Esophagus muscularis mucosa (tissue), 4 donors: Measurements from ENCODE around the gene TBC1D13. TPM values are rescaled to one million over a fixed set of nuclear protein-coding genes. Genes with fewer than 3 reads are reported as not detected.
A peak's percentile ranks its signal among the peaks of the same experiment; 100 is the strongest.

Source experiments
- DNase-seq: peaks from one replicate; pipeline ENCODE4 v3.0.0-alpha.2; 2017; ENCODE audit errors: extremely low spot score
- H3K27ac ChIP-seq, 4 donors: fragments of 200-600 bp; sonication (generic); replicated peaks in 1 of 4; 1 replicate in 3 of 4; 2 replicates in 1 of 4; pipeline ENCODE4 v1.5.1; 2016 to 2019; ENCODE audit warnings: mild to moderate bottlenecking in 1 of 4
- H3K27me3 ChIP-seq, 4 donors: fragments of 200-600 bp; sonication (generic); one replicate each; pipeline versions ENCODE4 v1.5.1 to v1.6.0; 2016 to 2019
- H3K36me3 ChIP-seq, 4 donors: fragments of 200-600 bp; sonication (generic); one replicate each; pipeline ENCODE4 v1.5.1; 2016 to 2019
- H3K4me1 ChIP-seq, 4 donors: fragments of 200-600 bp; sonication (generic); one replicate each; pipeline ENCODE4 v1.5.1; 2016 to 2019
- H3K4me3 ChIP-seq, 4 donors: fragments of 200-600 bp; sonication (generic); 1 replicate in 2 of 4; 2 replicates in 2 of 4; pipeline ENCODE4 v1.5.1; 2016 to 2019; ENCODE audit warnings: mild to moderate bottlenecking in 4 of 4, moderate library complexity in 1 of 4
- H3K9me3 ChIP-seq, 4 donors: fragments of 200-600 bp; sonication (generic); 1 replicate in 3 of 4; 2 replicates in 1 of 4; pipeline ENCODE4 v1.5.1; 2016 to 2019
- CTCF ChIP-seq, 3 experiments: fragments of 200-600 bp in 2 of 3; fragments of 450-650 bp in 1 of 3; sonication (generic) in 2 of 3; IDR thresholded peaks; one replicate each; pipeline ENCODE4 v1.5.1; 2017 to 2019; ENCODE audit warnings: antibody characterized with exemption in 3 of 3, mild to moderate bottlenecking in 2 of 3, moderate library complexity in 1 of 3
- EP300 ChIP-seq: sonication (generic); formaldehyde crosslinking; IDR thresholded peaks from one replicate; pipeline ENCODE4 v1.6.1; 2017; ENCODE audit warnings: antibody characterized with exemption
- POLR2A ChIP-seq: fragments of 450-650 bp; IDR thresholded peaks from one replicate; pipeline ENCODE4 v1.6.1; 2017; ENCODE audit warnings: antibody characterized with exemption, moderate library complexity, mild to moderate bottlenecking, low read depth
- POLR2AphosphoS5 ChIP-seq, 2 donors: sonication (generic); formaldehyde crosslinking; IDR thresholded peaks; one replicate each; pipeline ENCODE4 v1.6.1; 2017; ENCODE audit warnings: antibody characterized with exemption in 2 of 2
- WGBS: methylation state at CpG from one replicate; pipeline ENCODE4 v1.1.5; 2018; 5-methylcytosine and 5-hydroxymethylcytosine counted together
- intact Hi-C: fragments of 100-400 bp; cut with DNase I; formaldehyde crosslinking; loops from one replicate; pipeline ENCODE4 v1.15.1; 2023
- total RNA-seq, 4 donors: library from RNA; depleted of rRNA; stranded (reverse); fragments of >200 nt; gene quantifications; one replicate each; pipeline versions ENCODE4 v1.1.0 to v1.2.1, GENCODE V29; 2016

The TBC1D13 gene
- 10 to 100 TPM; 12.4 to 20.8 (median 16.1) TPM for total RNA-seq

DNA sequence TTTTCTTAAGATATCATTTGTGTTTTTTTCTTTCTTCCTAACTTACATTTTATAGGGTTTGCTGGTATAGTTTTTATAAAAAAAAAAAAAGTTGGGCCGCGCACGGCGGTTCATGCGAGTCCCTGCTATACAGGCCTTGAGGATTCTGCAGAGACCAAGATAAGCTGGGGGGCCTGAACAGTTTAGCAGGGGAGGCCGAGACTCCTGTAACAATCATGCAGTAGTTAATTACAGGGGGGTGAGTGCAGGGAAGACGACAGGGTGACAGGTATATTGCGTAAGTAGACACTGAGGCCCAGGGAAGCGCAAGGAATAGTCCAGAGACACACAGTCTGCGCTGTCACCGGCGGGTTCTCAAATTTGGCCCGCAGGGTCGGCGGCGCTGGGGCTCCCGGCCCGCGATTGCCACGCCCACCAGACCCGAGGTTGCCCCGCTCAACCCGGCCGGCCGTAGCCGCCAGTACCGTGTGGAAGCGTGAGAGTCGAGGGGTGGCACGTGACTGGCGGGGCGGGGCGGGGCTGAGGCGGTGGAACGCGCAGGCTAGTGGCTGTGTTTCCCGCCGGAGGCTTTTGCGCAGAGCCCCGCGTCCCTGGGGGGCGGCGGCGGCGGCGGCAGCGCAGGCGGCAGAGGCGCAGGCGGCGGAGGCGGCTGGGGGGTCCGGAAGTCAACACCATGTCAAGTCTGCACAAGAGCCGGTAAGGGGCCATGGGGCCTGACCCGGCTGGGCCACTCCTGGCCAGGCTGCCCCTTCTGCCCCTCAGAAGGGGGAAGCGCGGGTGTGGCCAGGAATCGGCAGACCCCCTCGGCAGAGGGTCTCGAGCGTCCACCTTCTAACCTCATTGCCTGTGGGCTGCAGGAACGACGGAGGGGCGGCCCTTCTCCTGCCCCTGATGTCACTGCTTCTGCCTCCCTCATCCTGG, at the start of gene TBC1D13:
TSS of gene TBC1D13 (plus strand) at position 573 of the 921 bp plus-strand sequence. CDS start at position 674, 101 bp downstream.
- 19% methylated on average over 25 of the region's 64 CpGs for WGBS
- Histone ChIP-seq H3K27me3 (no peaks in the 10 kb centered on the region), H3K27ac (peak within 1 kb of the TSS; percentile 85 to 88 (median 86)), H3K36me3 (peaks cover 5 to 33% (median 24%) of the 10 kb centered on the region in 4 donors), H3K4me3 (peak within 1 kb of the TSS; percentile 93 to 100 (median 98)), H3K4me1 (peaks cover 5 to 40% (median 35%) of the 10 kb centered on the region in 4 donors), H3K9me3 (no peaks in the 10 kb centered on the region)
- intact Hi-C loops, result loop anchor here (2.0 kb wide), 1 partner anchor 84 kb away; the partner anchor contains the start of gene PKN3
- peak; percentile 98 for DNase-seq
- TF ChIP-seq CTCF (IDR thresholded peaks at IDR 0.05), result peak in 1 of 3 experiments; percentile 33
- no peak for TF ChIP-seq POLR2A
- no peak for TF ChIP-seq EP300
- TF ChIP-seq POLR2AphosphoS5 (IDR thresholded peaks at IDR 0.05), result peak; percentile 83 to 88

DNA sequence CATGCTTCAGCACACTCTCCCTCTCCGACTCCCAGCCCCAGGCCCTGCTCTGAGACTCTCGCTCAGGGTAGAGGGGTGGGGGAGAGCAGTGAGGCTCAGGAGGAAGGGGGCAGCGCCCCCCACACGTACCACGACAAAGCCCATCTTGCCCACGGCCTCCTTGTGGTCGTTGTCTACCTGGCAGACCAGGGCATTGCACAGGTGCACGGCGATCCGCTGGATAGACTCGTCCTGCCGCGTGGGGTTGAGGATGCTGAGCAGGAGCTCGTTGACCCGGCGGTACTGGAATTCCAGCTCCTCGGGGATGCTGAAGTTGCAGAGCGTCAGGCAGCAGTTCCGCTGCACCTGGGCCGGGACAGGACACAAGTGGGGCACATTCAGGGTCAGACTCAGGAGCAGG, 44.7 kb upstream of the TBC1D13 start:
- 80% methylated on average over 11 of the region's 20 CpGs for WGBS
- Histone ChIP-seq H3K9me3 (no peaks in the 10 kb centered on the region), H3K27ac (no peak overlapping the region), H3K27me3 (no peaks in the 10 kb centered on the region), H3K4me3 (no peak overlapping the region), H3K36me3 (peaks cover 25 to 78% (median 64%) of the 10 kb centered on the region in 4 donors), H3K4me1 (no peaks in the 10 kb centered on the region)
- no peak for DNase-seq
- TF ChIP-seq EP300 (no peak), POLR2AphosphoS5 (IDR thresholded peaks at IDR 0.05) (no peak), POLR2A (no peak), CTCF (IDR thresholded peaks at IDR 0.05) (no peak)
- intact Hi-C loops, result no loop called here

DNA sequence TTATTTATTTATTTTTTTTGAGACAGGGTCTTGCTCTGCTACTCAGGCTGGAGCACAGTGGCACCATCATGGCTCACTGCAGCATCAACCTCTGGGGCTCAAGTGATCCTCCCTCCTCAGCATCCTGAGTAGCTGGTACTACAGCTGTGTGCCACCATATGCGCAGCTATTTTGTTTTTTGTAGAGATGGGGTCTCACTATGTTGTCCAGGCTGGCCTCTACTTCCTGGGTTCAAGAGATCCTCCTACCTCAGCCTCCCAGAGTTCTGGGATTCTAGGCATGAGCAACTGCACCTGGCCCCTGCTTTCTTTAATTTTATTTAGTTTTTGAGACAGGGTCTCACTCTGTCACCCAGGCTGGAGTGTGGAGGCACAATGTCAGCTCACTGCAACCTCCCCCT, 43.6 kb upstream of the TBC1D13 start:
- WGBS, result 100% methylated on average over 1 of the region's 1 CpG
- no peaks in the 10 kb centered on the region for H3K27me3 ChIP-seq
- intact Hi-C loops, result no loop called here

DNA sequence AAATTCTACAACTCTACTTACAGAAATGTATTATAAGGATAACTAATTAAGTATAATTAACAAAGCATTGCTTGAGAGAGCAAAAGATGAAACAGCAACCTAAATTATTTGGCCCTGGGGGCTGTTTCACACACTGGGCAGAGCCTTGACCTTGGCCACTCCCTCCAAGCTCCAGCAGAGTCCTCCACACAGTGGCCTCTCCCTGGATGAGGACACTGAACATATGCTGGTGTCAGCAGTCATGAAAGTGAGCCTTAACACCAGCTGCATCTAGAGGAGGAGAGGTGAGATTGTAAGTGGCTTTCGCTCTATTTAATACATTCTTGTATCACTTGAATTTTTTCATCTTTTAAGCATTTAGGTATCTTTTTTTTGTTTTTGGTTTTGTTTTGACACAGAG, 39.8 kb upstream of the TBC1D13 start:
- WGBS, result 96% methylated on average over 1 of the region's 1 CpG
- TF ChIP-seq POLR2AphosphoS5 (IDR thresholded peaks at IDR 0.05) (no peak), EP300 (no peak), CTCF (IDR thresholded peaks at IDR 0.05) (no peak), POLR2A (no peak)
- H3K9me3 ChIP-seq, result no peaks in the 10 kb centered on the region
- no peak overlapping the region for H3K4me3 ChIP-seq
- H3K36me3 ChIP-seq, result peaks cover 22 to 75% (median 57%) of the 10 kb centered on the region in 4 donors
- H3K4me1 ChIP-seq, result no peaks in the 10 kb centered on the region
- H3K27ac ChIP-seq, result no peak overlapping the region
- H3K27me3 ChIP-seq, result no peaks in the 10 kb centered on the region
- intact Hi-C loops, result no loop called here
- no peak for DNase-seq

More for the DNA sequence above, 43.6 kb upstream of the TBC1D13 start:
- Histone ChIP-seq H3K27ac (no peak overlapping the region), H3K4me3 (no peak overlapping the region), H3K36me3 (peaks cover 27 to 78% (median 68%) of the 10 kb centered on the region in 4 donors), H3K4me1 (no peaks in the 10 kb centered on the region), H3K9me3 (no peaks in the 10 kb centered on the region)
- no peak for TF ChIP-seq POLR2AphosphoS5 (IDR thresholded peaks at IDR 0.05)
- no peak for TF ChIP-seq POLR2A
- no peak for TF ChIP-seq CTCF (IDR thresholded peaks at IDR 0.05)
- no peak for TF ChIP-seq EP300
- DNase-seq, result no peak
